ENCODE data around the gene ZNF730.
A peak's percentile ranks its signal among the peaks of the same experiment; 100 is the strongest.

Gene ZNF730

GRCh38 chr19:23116802-23117571, at the start of gene ZNF730:
Gene ZNF730 (plus strand): TSS chr19:23117025. CDS start chr19:23117174, 149 bp downstream.
- TF ChIP-seq EP300 (IDR thresholded peaks at IDR 0.05; ENCODE audit: borderline replicate concordance) (no peak), TCF12 (IDR thresholded peaks at IDR 0.05; ENCODE audit: low read depth) (no peak), EGR1 (IDR thresholded peaks at IDR 0.05) (no peak), ZBTB7A (IDR thresholded peaks at IDR 0.05; ENCODE audit: low read depth) (no peak), RAD21 (IDR thresholded peaks at IDR 0.05; ENCODE audit: low read depth) (no peak), NFIC (IDR thresholded peaks at IDR 0.05) (no peak), TAF1 (IDR thresholded peaks at IDR 0.05; ENCODE audit: low read depth) (no peak), USF1 (IDR thresholded peaks at IDR 0.05) (no peak), TEAD4 (IDR thresholded peaks at IDR 0.05) (no peak), CREB1 (IDR thresholded peaks at IDR 0.05; ENCODE audit: low read depth) (no peak), YY1 (IDR thresholded peaks at IDR 0.05; ENCODE audit: low read depth) (no peak), FOXM1 (IDR thresholded peaks at IDR 0.05; ENCODE audit: borderline replicate concordance, low read depth) (no peak), MAX (IDR thresholded peaks at IDR 0.05) (no peak), CEBPB (IDR thresholded peaks at IDR 0.05) (no peak)
- TF ChIP-seq, protein P1, sequence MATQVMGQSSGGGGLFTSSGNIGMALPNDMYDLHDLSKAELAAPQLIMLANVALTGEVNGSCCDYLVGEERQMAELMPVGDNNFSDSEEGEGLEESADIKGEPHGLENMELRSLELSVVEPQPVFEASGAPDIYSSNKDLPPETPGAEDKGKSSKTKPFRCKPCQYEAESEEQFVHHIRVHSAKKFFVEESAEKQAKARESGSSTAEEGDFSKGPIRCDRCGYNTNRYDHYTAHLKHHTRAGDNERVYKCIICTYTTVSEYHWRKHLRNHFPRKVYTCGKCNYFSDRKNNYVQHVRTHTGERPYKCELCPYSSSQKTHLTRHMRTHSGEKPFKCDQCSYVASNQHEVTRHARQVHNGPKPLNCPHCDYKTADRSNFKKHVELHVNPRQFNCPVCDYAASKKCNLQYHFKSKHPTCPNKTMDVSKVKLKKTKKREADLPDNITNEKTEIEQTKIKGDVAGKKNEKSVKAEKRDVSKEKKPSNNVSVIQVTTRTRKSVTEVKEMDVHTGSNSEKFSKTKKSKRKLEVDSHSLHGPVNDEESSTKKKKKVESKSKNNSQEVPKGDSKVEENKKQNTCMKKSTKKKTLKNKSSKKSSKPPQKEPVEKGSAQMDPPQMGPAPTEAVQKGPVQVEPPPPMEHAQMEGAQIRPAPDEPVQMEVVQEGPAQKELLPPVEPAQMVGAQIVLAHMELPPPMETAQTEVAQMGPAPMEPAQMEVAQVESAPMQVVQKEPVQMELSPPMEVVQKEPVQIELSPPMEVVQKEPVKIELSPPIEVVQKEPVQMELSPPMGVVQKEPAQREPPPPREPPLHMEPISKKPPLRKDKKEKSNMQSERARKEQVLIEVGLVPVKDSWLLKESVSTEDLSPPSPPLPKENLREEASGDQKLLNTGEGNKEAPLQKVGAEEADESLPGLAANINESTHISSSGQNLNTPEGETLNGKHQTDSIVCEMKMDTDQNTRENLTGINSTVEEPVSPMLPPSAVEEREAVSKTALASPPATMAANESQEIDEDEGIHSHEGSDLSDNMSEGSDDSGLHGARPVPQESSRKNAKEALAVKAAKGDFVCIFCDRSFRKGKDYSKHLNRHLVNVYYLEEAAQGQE (IDR thresholded peaks at IDR 0.05; ENCODE audit: low read depth), result no peak

GRCh38 chr19:23070353-23071146, 46.3 kb upstream of the ZNF730 start:
- no peak for TF ChIP-seq YY1 (IDR thresholded peaks at IDR 0.05; ENCODE audit: low read depth)
- TF ChIP-seq, protein P1 (IDR thresholded peaks at IDR 0.05; ENCODE audit: low read depth), result no peak
- no peak for TF ChIP-seq USF1 (IDR thresholded peaks at IDR 0.05)
- peak; percentile 13; the same call in 1 of the 2 replicates for TF ChIP-seq RAD21 (IDR thresholded peaks at IDR 0.05; ENCODE audit: low read depth)
- TF ChIP-seq NFIC (IDR thresholded peaks at IDR 0.05), result no peak

- TF ChIP-seq EGR1 (IDR thresholded peaks at IDR 0.05) (no peak), RAD21 (IDR thresholded peaks at IDR 0.05; ENCODE audit: low read depth) (no peak), CREB1 (IDR thresholded peaks at IDR 0.05; ENCODE audit: low read depth) (no peak), EP300 (IDR thresholded peaks at IDR 0.05; ENCODE audit: borderline replicate concordance) (no peak), MAX (IDR thresholded peaks at IDR 0.05) (no peak), TEAD4 (IDR thresholded peaks at IDR 0.05) (no peak), CEBPB (IDR thresholded peaks at IDR 0.05) (no peak), USF1 (IDR thresholded peaks at IDR 0.05) (no peak), NFIC (IDR thresholded peaks at IDR 0.05) (no peak), TAF1 (IDR thresholded peaks at IDR 0.05; ENCODE audit: low read depth) (no peak), ZBTB7A (IDR thresholded peaks at IDR 0.05; ENCODE audit: low read depth) (no peak), YY1 (IDR thresholded peaks at IDR 0.05; ENCODE audit: low read depth) (no peak), FOXM1 (IDR thresholded peaks at IDR 0.05; ENCODE audit: borderline replicate concordance, low read depth) (no peak), TCF12 (IDR thresholded peaks at IDR 0.05; ENCODE audit: low read depth) (no peak)
- TF ChIP-seq, protein P1 (IDR thresholded peaks at IDR 0.05; ENCODE audit: low read depth), result no peak
These were observed 45.7 kb upstream of the ZNF730 start for GRCh38 chr19:23071147-23071511.

Measured in Ishikawa (cell line).